ENCODE data around the gene DPEP1.

The DPEP1 gene

DNA sequence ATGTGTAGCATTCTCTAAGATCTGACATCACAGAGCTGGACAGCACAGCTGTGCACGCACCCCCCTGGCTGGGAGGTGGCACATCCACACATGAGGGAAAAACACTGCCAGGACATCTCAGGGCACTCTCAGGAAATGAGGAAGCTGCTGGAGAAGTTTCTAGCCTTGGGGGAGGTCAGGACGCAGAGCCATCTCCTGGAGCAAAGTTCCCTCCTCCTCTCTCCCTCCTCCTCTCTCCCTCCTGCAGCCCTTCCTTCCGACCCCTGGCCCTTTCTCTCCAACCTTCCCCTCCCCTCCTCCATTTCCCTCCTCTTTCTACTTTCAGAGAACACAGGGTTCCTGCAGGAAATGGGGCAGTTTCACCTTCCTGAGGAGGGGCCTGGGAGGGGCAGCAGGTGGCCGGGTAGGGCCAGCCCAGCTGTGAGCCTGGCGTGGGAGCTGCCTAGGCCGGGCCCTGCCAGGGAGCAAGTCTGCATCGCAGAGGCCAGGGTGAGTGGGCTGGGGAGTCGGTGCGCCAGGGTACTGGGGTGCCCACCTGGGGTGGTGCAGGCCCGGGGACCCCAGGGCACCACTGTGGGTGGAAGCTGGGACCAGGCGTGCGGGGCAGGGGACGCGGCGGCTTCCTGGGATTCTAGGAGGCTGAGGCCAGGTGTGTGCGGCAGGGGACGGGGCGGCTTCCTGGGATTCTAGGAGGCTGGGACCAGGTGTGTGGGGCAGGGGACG lies at the start of gene DPEP1:
Gene DPEP1 (plus strand): TSS at position 412 of the 723 bp plus-strand sequence. CDS start 16,769 bp downstream, outside the sequence.
- no peaks in the 10 kb centered on the region for H3K27me3 ChIP-seq (ENCODE audit: control insufficient read depth, insufficient read depth, low read length)
- H3K4me2 ChIP-seq (ENCODE audit: low read length): no peak within 1 kb of the TSS
- no peaks in the 10 kb centered on the region for H3K4me1 ChIP-seq
- H2AFZ ChIP-seq: no peak within 1 kb of the TSS
- no peaks in the 10 kb centered on the region for H3K79me2 ChIP-seq
- no peak within 1 kb of the TSS for H3K9ac ChIP-seq
- H3K4me3 ChIP-seq (ENCODE audit: low read depth, low read length): no peak within 1 kb of the TSS
- no peak within 1 kb of the TSS for H3K27ac ChIP-seq
- H3K36me3 ChIP-seq (ENCODE audit: control insufficient read depth, insufficient read depth, low read length): no peaks in the 10 kb centered on the region
- no peaks in the 10 kb centered on the region for H3K9me3 ChIP-seq (ENCODE audit: control insufficient read depth, low read length)
- TF ChIP-seq, protein P1, sequence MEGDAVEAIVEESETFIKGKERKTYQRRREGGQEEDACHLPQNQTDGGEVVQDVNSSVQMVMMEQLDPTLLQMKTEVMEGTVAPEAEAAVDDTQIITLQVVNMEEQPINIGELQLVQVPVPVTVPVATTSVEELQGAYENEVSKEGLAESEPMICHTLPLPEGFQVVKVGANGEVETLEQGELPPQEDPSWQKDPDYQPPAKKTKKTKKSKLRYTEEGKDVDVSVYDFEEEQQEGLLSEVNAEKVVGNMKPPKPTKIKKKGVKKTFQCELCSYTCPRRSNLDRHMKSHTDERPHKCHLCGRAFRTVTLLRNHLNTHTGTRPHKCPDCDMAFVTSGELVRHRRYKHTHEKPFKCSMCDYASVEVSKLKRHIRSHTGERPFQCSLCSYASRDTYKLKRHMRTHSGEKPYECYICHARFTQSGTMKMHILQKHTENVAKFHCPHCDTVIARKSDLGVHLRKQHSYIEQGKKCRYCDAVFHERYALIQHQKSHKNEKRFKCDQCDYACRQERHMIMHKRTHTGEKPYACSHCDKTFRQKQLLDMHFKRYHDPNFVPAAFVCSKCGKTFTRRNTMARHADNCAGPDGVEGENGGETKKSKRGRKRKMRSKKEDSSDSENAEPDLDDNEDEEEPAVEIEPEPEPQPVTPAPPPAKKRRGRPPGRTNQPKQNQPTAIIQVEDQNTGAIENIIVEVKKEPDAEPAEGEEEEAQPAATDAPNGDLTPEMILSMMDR (IDR thresholded peaks at IDR 0.05): no peak

DNA sequence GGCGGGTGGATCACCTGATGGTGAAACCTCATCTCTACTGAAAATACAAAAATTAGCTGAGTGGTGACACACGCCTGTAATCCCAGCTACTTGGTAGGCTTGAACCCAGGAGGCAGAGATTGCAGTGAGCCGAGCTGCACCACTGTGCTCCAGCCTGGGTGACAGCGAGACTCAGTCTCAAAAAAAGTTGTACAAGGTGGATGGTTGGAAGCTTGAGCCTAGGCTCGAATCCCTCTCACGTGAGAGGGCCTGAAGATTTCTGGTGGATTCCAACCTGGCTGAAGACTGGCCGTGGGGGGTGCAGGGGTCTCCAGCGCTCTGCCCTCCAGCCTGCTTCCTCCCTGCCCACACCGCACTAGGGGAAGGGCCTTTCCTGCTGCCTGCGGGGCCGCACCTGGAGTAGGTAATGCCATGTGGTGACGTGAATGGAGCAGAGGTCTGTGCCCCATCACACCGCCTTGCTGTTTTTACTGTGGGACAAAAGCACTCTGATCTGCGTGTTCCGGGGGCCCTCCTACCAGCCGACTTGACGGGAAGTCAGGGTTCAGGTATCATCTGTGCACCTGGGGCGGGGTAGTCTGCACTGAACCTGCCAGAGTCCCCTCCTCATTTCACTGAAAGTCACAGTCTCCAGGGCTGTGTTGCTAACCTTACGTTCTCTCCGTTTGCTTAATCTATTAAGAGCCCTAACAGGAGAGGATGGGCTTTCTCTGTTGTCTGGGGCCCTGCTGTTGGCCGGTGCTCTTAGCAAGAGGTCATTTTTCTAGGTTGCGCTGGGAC lies 48.8 kb upstream of the DPEP1 start:
- H3K27ac ChIP-seq: no peak overlapping the region
- H3K4me1 ChIP-seq: peaks cover 27% of the 10 kb centered on the region
- no peak overlapping the region for H3K9ac ChIP-seq
- no peaks in the 10 kb centered on the region for H3K9me3 ChIP-seq (ENCODE audit: control insufficient read depth, low read length)
- H2AFZ ChIP-seq: no peak overlapping the region
- H3K4me3 ChIP-seq (ENCODE audit: low read depth, low read length): no peak overlapping the region
- H3K27me3 ChIP-seq (ENCODE audit: control insufficient read depth, insufficient read depth, low read length): no peaks in the 10 kb centered on the region
- H3K4me2 ChIP-seq (ENCODE audit: low read length): no peak overlapping the region
- H3K79me2 ChIP-seq: no peaks in the 10 kb centered on the region
- H3K36me3 ChIP-seq (ENCODE audit: control insufficient read depth, insufficient read depth, low read length): no peaks in the 10 kb centered on the region
- TF ChIP-seq, protein P1 (IDR thresholded peaks at IDR 0.05): no peak

GRCh38 chr16:89565256-89565505 lies 48.3 kb upstream of the DPEP1 start:
- H2AFZ ChIP-seq: no peak overlapping the region
- H3K9me3 ChIP-seq (ENCODE audit: control insufficient read depth, low read length): no peaks in the 10 kb centered on the region
- peaks cover 25% of the 10 kb centered on the region for H3K4me1 ChIP-seq
- H3K9ac ChIP-seq: no peak overlapping the region
- no peaks in the 10 kb centered on the region for H3K79me2 ChIP-seq
- no peaks in the 10 kb centered on the region for H3K27me3 ChIP-seq (ENCODE audit: control insufficient read depth, insufficient read depth, low read length)
- peak overlapping the region; percentile 29 for H3K4me3 ChIP-seq (ENCODE audit: low read depth, low read length)
- TF ChIP-seq, protein P1 (IDR thresholded peaks at IDR 0.05): no peak
- no peak overlapping the region for H3K27ac ChIP-seq
- peak overlapping the region; percentile 69 for H3K4me2 ChIP-seq (ENCODE audit: low read length)
- no peaks in the 10 kb centered on the region for H3K36me3 ChIP-seq (ENCODE audit: control insufficient read depth, insufficient read depth, low read length)

DNA sequence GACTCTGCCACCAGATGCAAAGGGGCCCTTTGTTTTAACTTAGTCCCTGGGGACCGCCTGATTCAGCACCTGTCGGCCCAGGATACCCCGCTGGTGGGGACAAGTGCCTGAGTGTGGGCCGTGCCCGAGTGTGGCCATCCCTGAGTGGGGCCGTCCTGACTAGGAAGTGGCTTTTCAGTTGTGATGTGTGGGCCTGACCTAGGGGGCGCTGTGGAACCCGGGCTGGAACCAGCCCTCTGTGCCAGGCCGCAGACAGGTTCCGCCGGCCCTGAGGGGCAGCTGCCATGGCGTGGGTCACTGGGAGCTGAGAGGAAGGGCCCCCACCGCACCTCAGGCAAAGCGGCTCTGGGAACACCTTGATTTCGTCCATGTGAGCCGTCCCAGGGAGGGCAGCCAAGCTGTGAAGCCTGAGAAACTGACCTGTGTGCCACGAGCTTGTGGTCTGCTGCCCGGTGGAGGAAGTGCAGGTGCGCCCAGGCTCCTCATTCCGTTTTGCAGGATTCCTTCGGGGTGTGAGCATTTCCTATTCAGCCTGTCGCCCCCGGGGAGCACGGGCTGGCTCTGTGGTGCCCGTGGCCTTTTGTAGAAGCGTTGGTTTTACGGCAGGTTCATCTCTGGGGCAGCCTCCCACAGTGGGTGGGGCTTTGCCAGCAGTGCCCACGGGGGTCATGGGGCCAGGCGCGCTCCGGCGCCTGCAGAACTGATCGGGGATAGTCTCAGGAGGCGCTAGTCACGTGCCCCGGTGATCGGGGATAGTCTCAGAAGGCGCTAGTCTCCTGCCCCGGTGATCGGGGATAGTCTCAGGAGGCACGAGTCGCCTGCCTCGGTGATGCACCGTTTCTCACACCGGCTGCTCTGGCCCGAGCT lies 47.7 kb upstream of the DPEP1 start:
- Histone ChIP-seq H3K4me1 (peaks cover 25% of the 10 kb centered on the region), H3K27ac (no peak overlapping the region), H3K4me2 (ENCODE audit: low read length) (peak overlapping the region; percentile 69), H3K4me3 (ENCODE audit: low read depth, low read length) (peak overlapping the region; percentile 29), H3K9me3 (ENCODE audit: control insufficient read depth, low read length) (no peaks in the 10 kb centered on the region), H3K9ac (no peak overlapping the region), H2AFZ (no peak overlapping the region), H3K36me3 (ENCODE audit: control insufficient read depth, insufficient read depth, low read length) (no peaks in the 10 kb centered on the region), H3K79me2 (no peaks in the 10 kb centered on the region), H3K27me3 (ENCODE audit: control insufficient read depth, insufficient read depth, low read length) (no peaks in the 10 kb centered on the region)
- TF ChIP-seq, protein P1 (IDR thresholded peaks at IDR 0.05): peak; percentile 37

All from parathyroid adenoma (tissue), 2 donors.